HepG2 (cell line): ENCODE measurements around the gene HTR6. TPM values are rescaled to one million over a fixed set of nuclear protein-coding genes. Genes with fewer than 3 reads are reported as not detected.
A peak's percentile ranks its signal among the peaks of the same experiment; 100 is the strongest.

Experiments
- ATAC-seq: fragments of 200-7000 bp; cut with Tn5 transposase; 3 replicates; pipeline ENCODE4 v1.9.1; 2020; ENCODE audit warnings: mild to moderate bottlenecking, moderate library complexity
- BruUV-seq: library from RNA; stranded (reverse); fragments of 400-500 nt; replicated peaks from 2 replicates; lab custom pipeline; 2021; lab: Mats Ljungman, UMichigan
- CTCF ChIA-PET: fragments of 300-600 bp; formaldehyde crosslinking; extraction: SDS; loops from one replicate; lab custom pipeline; 2021; ENCODE audit warnings: low total read pairs, inconsistent platforms, low intra/inter-chr PET ratio; lab: Yijun Ruan, JAX
- POLR2A ChIA-PET: fragments of 350-600 bp; sonication (Branson Sonifier 250); formaldehyde crosslinking; loops from one replicate; lab custom pipeline; 2020; ENCODE audit warnings: antibody characterized with exemption, inconsistent platforms; lab: Yijun Ruan, JAX
- DNase-seq: peaks from one replicate; pipeline ENCODE4 v3.0.0-alpha.2; 2015; ENCODE audit warnings: low spot score
- FAIRE-seq: peaks from 3 replicates; lab custom pipeline; 2011; peaks lifted over from hg19 to GRCh38; lab: Jason Lieb, UNC
- H2AFZ ChIP-seq: one replicate; pipeline ENCODE4 v1.6.1; 2011; ENCODE audit warnings: low read length, inconsistent platforms
- H3K27ac ChIP-seq: fragments of 300-600 bp; 3 replicates; pipeline ENCODE4 v1.8.0; 2011; ENCODE audit warnings: mixed run types, mild to moderate bottlenecking, mixed read lengths, low read length, inconsistent platforms; ENCODE audit not compliant: insufficient read depth; ENCODE audit errors: extremely low read length
- H3K27me3 ChIP-seq, 2 experiments: fragments of 200-600 bp in 1 of 2; 2 replicates in 1 of 2; 3 replicates in 1 of 2; pipeline versions ENCODE4 v1.6.0 to v1.8.0; 2011; ENCODE audit warnings: low read length in 2 of 2, mild to moderate bottlenecking in 2 of 2, moderate library complexity in 2 of 2, inconsistent platforms in 1 of 2; ENCODE audit not compliant: insufficient read depth in 2 of 2, control insufficient read depth in 1 of 2
- H3K36me3 ChIP-seq, 2 experiments: fragments of 200-600 bp in 1 of 2; replicated peaks in 1 of 2; 2 replicates in 1 of 2; 3 replicates in 1 of 2; pipeline versions ENCODE4 v1.5.1 to v1.8.0; 2011; ENCODE audit warnings: low read length in 2 of 2, inconsistent platforms in 1 of 2; ENCODE audit not compliant: insufficient read depth in 2 of 2, control insufficient read depth in 1 of 2
- H3K4me1 ChIP-seq: 2 replicates; pipeline ENCODE4 v1.5.1; 2012; ENCODE audit warnings: low read length, inconsistent platforms; ENCODE audit not compliant: insufficient read depth
- H3K4me2 ChIP-seq: 2 replicates; pipeline ENCODE4 v1.6.0; 2011; ENCODE audit warnings: low read depth, low read length, inconsistent platforms
- H3K4me3 ChIP-seq, 3 experiments: fragments of 200-600 bp in 1 of 3; sonication (generic), shearing (Covaris generic) in 1 of 3; replicated peaks in 1 of 3; 2 replicates each; pipeline ENCODE4 v1.5.1; 2011 to 2016; ENCODE audit warnings: low read length in 3 of 3, inconsistent platforms in 2 of 3, low read depth in 2 of 3, mild to moderate bottlenecking in 2 of 3, control low read depth in 1 of 3, mixed read lengths in 1 of 3; ENCODE audit not compliant: insufficient read depth in 1 of 3
- H3K79me2 ChIP-seq: one replicate; pipeline ENCODE4 v1.6.1; 2011; ENCODE audit warnings: low read length, inconsistent platforms; ENCODE audit not compliant: insufficient read depth
- H3K9ac ChIP-seq: 2 replicates; pipeline ENCODE4 v1.6.0; 2011; ENCODE audit warnings: mild to moderate bottlenecking, low read depth, low read length, inconsistent platforms; ENCODE audit not compliant: insufficient read depth
- H3K9me3 ChIP-seq: 2 replicates; pipeline ENCODE4 v1.5.1; 2012; ENCODE audit warnings: mild to moderate bottlenecking, low read length
- H4K20me1 ChIP-seq: 2 replicates; pipeline ENCODE4 v1.6.0; 2011; ENCODE audit warnings: inconsistent platforms, mild to moderate bottlenecking, low read length, moderate library complexity; ENCODE audit not compliant: insufficient read depth
- HNRNPLL ChIP-seq: fragments of 200-400 bp; formaldehyde crosslinking; IDR thresholded peaks from 2 replicates; pipeline ENCODE4 v1.6.1; 2017; ENCODE audit warnings: mild to moderate bottlenecking, low read depth, low read length; ENCODE audit not compliant: poor library complexity, severe bottlenecking
- NR2F6 ChIP-seq, 2 experiments: IDR thresholded peaks; 2 replicates each; pipeline ENCODE4 v1.6.1; 2016; ENCODE audit warnings: antibody characterized with exemption in 1 of 2, mild to moderate bottlenecking in 1 of 2
- ZNF512 ChIP-seq: sonication (generic); formaldehyde crosslinking; IDR thresholded peaks from 2 replicates; pipeline ENCODE4 v1.4.0; 2020; ENCODE audit warnings: mild to moderate bottlenecking, missing genetic modification reagents
- ZNF629 ChIP-seq: sonication (generic); formaldehyde crosslinking; conservative IDR thresholded peaks from 2 replicates; pipeline ENCODE4 v1.5.0; 2020; ENCODE audit warnings: missing genetic modification reagents
- ZNF768 ChIP-seq: sonication (generic); formaldehyde crosslinking; IDR thresholded peaks from 2 replicates; pipeline ENCODE4 v1.4.0; 2020; ENCODE audit warnings: missing genetic modification reagents
- WGBS: methylation state at CpG from one replicate; pipeline ENCODE4 v1.1.6; 2017; ENCODE audit warnings: low lambda C conversion rate; 5-methylcytosine and 5-hydroxymethylcytosine counted together
- in situ Hi-C: cut with HindIII; loops from 2 replicates; pipeline ENCODE4 v1.10.0; 2017; ENCODE audit warnings: low pct_unique_long_range_greater_than_20kb; ENCODE audit not compliant: extremely low pct_ligation_motif_present
- intact Hi-C: fragments of 100-400 bp; cut with micrococcal nuclease; formaldehyde crosslinking; loops from one replicate; pipeline ENCODE4 v1.10.0; 2022; ENCODE audit not compliant: unreplicated experiment
- polyA plus RNA-seq, 8 experiments: library from polyadenylated mRNA; depleted of rRNA in 3 of 8; stranded (reverse) in 7 of 8; unstranded in 1 of 8; fragments of >200 nt; fragmentation: Illumina TruSeq in 4 of 8; extraction: Trizol in 4 of 8; gene quantifications; 2 replicates each; pipeline versions ENCODE4 v1.2.1 to v1.2.3, GENCODE V29; 2011 to 2016; ENCODE audit warnings: low read depth in 4 of 8, missing spikeins in 1 of 8, mixed read lengths in 1 of 8; ENCODE audit not compliant: insufficient read depth in 1 of 8
- total RNA-seq, 5 experiments: library from RNA; depleted of rRNA; stranded (reverse); fragments of >200 nt; fragmentation: Illumina TruSeq; extraction: Trizol; gene quantifications; 2 replicates each; pipeline ENCODE4 v1.2.3, GENCODE V29; 2016; ENCODE audit warnings: low read depth in 1 of 5
- TF ChIP-seq, protein P1 (sequence below): sonication (generic); formaldehyde crosslinking; IDR thresholded peaks from 2 replicates; pipeline ENCODE4 v1.8.1; 2023; ENCODE audit warnings: mild to moderate bottlenecking, inconsistent platforms, moderate library complexity, missing genetic modification reagents, borderline replicate concordance

The HTR6 gene
- total and polyA plus RNA-seq, 2 of the 13 experiments (the other 11 are each of a cell fraction or from before 2014, with no cell fraction given), result 0.04 TPM; not detected in 1

DNA sequence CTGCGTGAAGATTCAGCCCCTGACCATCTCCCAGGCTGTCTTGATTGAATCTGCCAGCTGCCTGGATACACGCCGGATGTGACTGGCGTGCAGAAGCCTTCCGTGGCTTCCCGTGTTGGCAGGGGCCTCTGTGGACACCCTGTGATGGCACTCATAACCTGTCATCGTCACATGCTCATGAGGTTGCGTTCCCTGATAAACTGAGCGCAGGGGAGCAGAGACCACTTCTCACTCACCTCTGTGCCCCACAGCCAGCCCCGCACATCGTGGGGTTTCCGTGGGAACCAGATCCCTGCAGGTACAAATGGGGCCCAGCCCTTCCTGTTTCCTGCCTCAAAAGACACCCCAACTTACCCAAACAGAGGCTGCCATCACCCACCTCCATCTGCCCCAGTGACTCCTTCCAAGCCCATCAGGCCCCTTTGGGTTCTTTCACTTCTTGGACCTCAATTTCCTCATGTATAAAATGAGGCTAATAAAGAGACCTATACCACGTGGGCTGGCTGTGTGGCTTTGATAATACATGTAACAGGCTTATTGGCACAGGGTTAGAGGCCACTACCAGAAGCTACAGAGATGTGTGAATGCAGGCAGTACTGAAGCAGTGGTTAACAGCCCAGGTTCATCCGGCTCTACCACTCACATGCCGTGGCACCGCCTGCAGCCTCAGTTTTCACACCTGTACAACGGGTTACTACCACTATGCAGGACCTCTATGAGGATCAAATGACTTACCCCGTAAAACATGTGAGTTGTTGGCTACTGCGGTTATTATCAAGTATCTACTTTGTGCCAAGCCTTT, 23.6 kb downstream of the HTR6 start:
- no peaks in the 10 kb centered on the region for H3K4me1 ChIP-seq
- TF ChIP-seq HNRNPLL (no peak), ZNF629 (CRISPR knock-in tag) (peak; percentile 59)
- H3K36me3 ChIP-seq, result no peaks in the 10 kb centered on the region
- no peak overlapping the region for H3K4me2 ChIP-seq
- intact Hi-C loops (no loop called here), in situ Hi-C loops (no loop called here)
- H3K9me3 ChIP-seq, result no peaks in the 10 kb centered on the region
- ChIA-PET POLR2A (no interaction called here), CTCF (no interaction called here)
- no peak for ATAC-seq
- 72% methylated on average over 13 of the region's 19 CpGs for WGBS
- no peak overlapping the region for H3K9ac ChIP-seq
- H4K20me1 ChIP-seq, result no peaks in the 10 kb centered on the region
- H3K27ac ChIP-seq, result no peak overlapping the region
- DNase-seq, result no peak
- no peak overlapping the region for H2AFZ ChIP-seq
- H3K27me3 ChIP-seq, result no peaks in the 10 kb centered on the region; a peak in 1 of 5 replicates
- no TSS peak for BruUV-seq
- FAIRE-seq, result no peak
- no peaks in the 10 kb centered on the region for H3K79me2 ChIP-seq
- H3K4me3 ChIP-seq, result no peak overlapping the region

DNA sequence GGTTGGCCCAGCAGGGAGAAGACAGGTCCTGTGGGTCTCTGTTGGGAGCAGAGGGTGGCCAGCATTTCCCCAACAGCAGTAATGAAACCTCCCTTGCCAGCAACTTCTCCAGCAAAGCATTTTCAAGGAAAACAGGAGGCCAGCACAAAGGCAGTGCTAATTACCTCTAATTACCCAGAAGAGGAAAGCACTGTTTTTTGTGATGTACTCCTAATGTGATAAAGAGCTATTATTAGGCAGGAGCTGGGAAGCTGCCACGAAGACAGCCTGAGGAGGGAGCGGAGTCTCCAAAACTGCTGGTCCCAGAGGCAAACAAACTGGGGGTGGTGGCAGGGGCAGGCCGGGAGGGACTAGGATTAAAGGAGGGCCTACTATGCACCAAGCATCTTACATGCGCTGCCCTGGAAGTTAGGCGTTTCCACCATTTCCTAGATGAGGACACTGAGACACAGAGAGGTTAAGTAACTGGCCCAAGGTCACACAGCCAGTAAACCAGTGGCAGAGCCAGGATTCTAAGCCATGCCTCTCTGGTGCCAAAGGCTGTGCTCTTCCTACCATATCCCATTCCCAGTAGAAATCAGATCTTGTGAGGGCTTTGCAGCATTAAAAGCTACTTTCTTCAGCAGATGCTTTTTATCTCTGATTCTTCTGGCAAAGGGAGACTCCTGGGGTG, 24.5 kb downstream of the HTR6 start:
- no peak overlapping the region for H3K4me3 ChIP-seq
- intact Hi-C loops, result no loop called here
- WGBS, result 83% methylated on average over 5 of the region's 5 CpGs
- no peak for DNase-seq
- no peaks in the 10 kb centered on the region; a peak in 1 of 5 replicates for H3K27me3 ChIP-seq
- no peak overlapping the region for H2AFZ ChIP-seq
- BruUV-seq, result no TSS peak
- H3K27ac ChIP-seq, result no peak overlapping the region
- POLR2A ChIA-PET, result no interaction called here
- no peaks in the 10 kb centered on the region for H3K9me3 ChIP-seq
- ATAC-seq, result no peak
- no peaks in the 10 kb centered on the region for H3K4me1 ChIP-seq
- CTCF ChIA-PET, result no interaction called here
- no peak for FAIRE-seq
- H3K36me3 ChIP-seq, result no peaks in the 10 kb centered on the region
- in situ Hi-C loops, result no loop called here
- H3K79me2 ChIP-seq, result no peaks in the 10 kb centered on the region
- no peak overlapping the region for H3K4me2 ChIP-seq
- no peak for TF ChIP-seq ZNF512 (CRISPR knock-in tag)
- TF ChIP-seq, protein P1, sequence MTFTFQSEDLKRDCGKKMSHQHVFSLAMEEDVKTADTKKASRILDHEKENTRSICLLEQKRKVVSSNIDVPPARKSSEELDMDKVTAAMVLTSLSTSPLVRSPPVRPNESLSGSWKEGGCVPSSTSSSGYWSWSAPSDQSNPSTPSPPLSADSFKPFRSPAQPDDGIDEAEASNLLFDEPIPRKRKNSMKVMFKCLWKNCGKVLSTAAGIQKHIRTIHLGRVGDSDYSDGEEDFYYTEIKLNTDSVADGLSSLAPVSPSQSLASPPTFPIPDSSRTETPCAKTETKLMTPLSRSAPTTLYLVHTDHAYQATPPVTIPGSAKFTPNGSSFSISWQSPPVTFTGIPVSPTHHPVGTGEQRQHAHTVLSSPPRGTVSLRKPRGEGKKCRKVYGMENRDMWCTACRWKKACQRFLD (CRISPR knock-in tag), result no peak
- TF ChIP-seq NR2F6 (IDR thresholded peaks at IDR 0.05), result no peak
- no peak for TF ChIP-seq NR2F6 (CRISPR knock-in tag; IDR thresholded peaks at IDR 0.05)
- TF ChIP-seq ZNF768 (CRISPR knock-in tag), result peak; percentile 93
- no peak overlapping the region for H3K9ac ChIP-seq
- H4K20me1 ChIP-seq, result no peaks in the 10 kb centered on the region
